ENCODE results near the gene LRRC61.
"Not testable (repeated sequence)": the region's sequence is repeated elsewhere in the genome, so short reads cannot be mapped to it uniquely, and the experiment has no call there.

Gene LRRC61

GRCh38 chr7:150385302-150385723, 62.2 kb downstream of the LRRC61 start:
- no peak for DNase-seq

DNA sequence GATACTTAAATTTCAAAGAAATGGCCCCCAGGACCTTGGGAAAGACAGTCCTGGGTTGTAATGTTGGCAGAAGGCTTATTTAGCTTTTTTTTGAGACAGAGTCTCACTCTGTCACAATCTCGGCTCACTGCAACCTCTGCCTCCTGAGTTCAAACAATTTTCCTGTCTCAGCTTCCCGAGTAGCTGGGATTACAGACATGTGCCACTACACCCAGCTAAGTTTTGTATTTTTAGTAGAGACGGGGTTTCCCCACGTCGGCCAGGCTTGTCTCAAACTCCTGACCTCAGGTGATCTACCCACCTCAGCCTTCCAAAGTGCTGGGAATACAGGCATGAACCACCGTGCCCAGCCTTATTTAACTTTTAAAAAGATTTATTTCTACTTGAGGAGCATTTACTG, 62.7 kb downstream of the LRRC61 start:
- not testable (repeated sequence) for DNase-seq
